SK-N-SH treated with all-trans-retinoic acid at 6 μM for 48 hours (cell line): ENCODE measurements around the gene COPS7A.

ENCODE experiments used
- ATAC-seq: fragments of 200-7000 bp; cut with Tn5 transposase; 3 replicates; pipeline ENCODE4 v1.9.1; 2020; ENCODE audit warnings: mild to moderate bottlenecking, moderate library complexity
- ARNTL ChIP-seq: fragments of 450-650 bp; formaldehyde crosslinking; IDR thresholded peaks from 2 replicates; pipeline ENCODE4 v1.5.0; 2020; ENCODE audit warnings: low read depth, mild to moderate bottlenecking, moderate library complexity, borderline replicate concordance
- BACH2 ChIP-seq: fragments of 250-450 bp; sonication (Bioruptor Pico); IDR thresholded peaks from 2 replicates; pipeline ENCODE4 v1.9.0; 2021; ENCODE audit warnings: mild to moderate bottlenecking, borderline replicate concordance
- CREB5 ChIP-seq: fragments of 250-450 bp; sonication (Bioruptor Pico); IDR thresholded peaks from 2 replicates; pipeline ENCODE4 v1.5.1; 2020; ENCODE audit warnings: low read depth, mild to moderate bottlenecking, moderate library complexity
- CSDC2 ChIP-seq: fragments of 250-450 bp; sonication (Bioruptor Pico); IDR thresholded peaks from 2 replicates; pipeline ENCODE4 v1.5.0; 2020; ENCODE audit warnings: mild to moderate bottlenecking, moderate library complexity
- CSRNP3 ChIP-seq: fragments of 250-450 bp; sonication (Bioruptor Pico); IDR thresholded peaks from 2 replicates; pipeline ENCODE4 v1.5.1; 2021; ENCODE audit warnings: mild to moderate bottlenecking, moderate library complexity
- ESRRG ChIP-seq: fragments of 250-450 bp; sonication (Bioruptor Pico); IDR thresholded peaks from 2 replicates; pipeline ENCODE4 v1.6.1; 2021; ENCODE audit warnings: mild to moderate bottlenecking
- GLIS3 ChIP-seq: fragments of 250-450 bp; sonication (Bioruptor Pico); IDR thresholded peaks from 2 replicates; pipeline ENCODE4 v1.5.0; 2020; ENCODE audit warnings: mild to moderate bottlenecking, moderate library complexity
- ISL1 ChIP-seq: fragments of 250-450 bp; sonication (Bioruptor Pico); IDR thresholded peaks from 2 replicates; pipeline ENCODE4 v2.1.2; 2022; ENCODE audit warnings: mild to moderate bottlenecking, moderate library complexity
- PATZ1 ChIP-seq: fragments of 250-450 bp; sonication (Bioruptor Pico); IDR thresholded peaks from 2 replicates; pipeline ENCODE4 v1.8.0; 2020; ENCODE audit warnings: mild to moderate bottlenecking, moderate library complexity, borderline replicate concordance
- POU6F1 ChIP-seq: fragments of 250-450 bp; sonication (Bioruptor Pico); IDR thresholded peaks from 2 replicates; pipeline ENCODE4 v1.8.0; 2021; ENCODE audit warnings: low read depth, mild to moderate bottlenecking, moderate library complexity, borderline replicate concordance
- PPARA ChIP-seq: fragments of 250-450 bp; sonication (Bioruptor Pico); IDR thresholded peaks from 2 replicates; pipeline ENCODE4 v1.5.0; 2020; ENCODE audit warnings: mild to moderate bottlenecking, borderline replicate concordance
- RARB ChIP-seq: fragments of 250-450 bp; sonication (Bioruptor Pico); IDR thresholded peaks from 2 replicates; pipeline ENCODE4 v1.8.0; 2021; ENCODE audit warnings: mild to moderate bottlenecking, moderate library complexity
- SNAI2 ChIP-seq: fragments of 250-450 bp; sonication (Bioruptor Pico); IDR thresholded peaks from 2 replicates; pipeline ENCODE4 v1.5.0; 2020; ENCODE audit warnings: mild to moderate bottlenecking, moderate library complexity
- TCF4 ChIP-seq: fragments of 250-450 bp; sonication (Bioruptor Pico); IDR thresholded peaks from 2 replicates; pipeline ENCODE4 v1.8.0; 2021; ENCODE audit warnings: mild to moderate bottlenecking, moderate library complexity, borderline replicate concordance
- TOX ChIP-seq: fragments of 250-450 bp; sonication (Bioruptor Pico); IDR thresholded peaks from 2 replicates; pipeline ENCODE4 v1.8.0; 2021; ENCODE audit warnings: mild to moderate bottlenecking, moderate library complexity, borderline replicate concordance
- TSHZ2 ChIP-seq: fragments of 250-450 bp; sonication (Bioruptor Pico); IDR thresholded peaks from 2 replicates; pipeline ENCODE4 v1.5.0; 2020; ENCODE audit warnings: mild to moderate bottlenecking, moderate library complexity
- ZC3H10 ChIP-seq: fragments of 250-450 bp; sonication (Bioruptor Pico); IDR thresholded peaks from 2 replicates; pipeline ENCODE4 v1.5.1; 2021; ENCODE audit warnings: mild to moderate bottlenecking, moderate library complexity
- ZFP30 ChIP-seq: fragments of 450-650 bp; formaldehyde crosslinking; IDR thresholded peaks from 2 replicates; pipeline ENCODE4 v1.5.0; 2022; ENCODE audit warnings: mild to moderate bottlenecking, moderate library complexity
- ZNF565 ChIP-seq: fragments of 450-650 bp; formaldehyde crosslinking; conservative IDR thresholded peaks from 2 replicates; pipeline ENCODE4 v1.5.0; 2020; ENCODE audit warnings: low read depth, mild to moderate bottlenecking, moderate library complexity
- ZNF70 ChIP-seq: fragments of 450-650 bp; formaldehyde crosslinking; IDR thresholded peaks from 2 replicates; pipeline ENCODE4 v1.5.0; 2020; ENCODE audit warnings: mild to moderate bottlenecking, moderate library complexity
- ZNF8 ChIP-seq: fragments of 450-650 bp; formaldehyde crosslinking; IDR thresholded peaks from 2 replicates; pipeline ENCODE4 v1.5.0; 2020; ENCODE audit warnings: mild to moderate bottlenecking, moderate library complexity

Gene COPS7A

GRCh38 chr12:6771509-6772330 is 47.9 kb downstream of the COPS7A start:
- no peak for TF ChIP-seq CSRNP3 (CRISPR knock-in tag)
- no peak for TF ChIP-seq BACH2 (CRISPR knock-in tag)
- no peak for TF ChIP-seq ZNF8
- no peak for TF ChIP-seq TSHZ2
- no peak for TF ChIP-seq ZNF70 (CRISPR knock-in tag)
- TF ChIP-seq CSDC2 (CRISPR knock-in tag): no peak
- no peak for TF ChIP-seq SNAI2 (CRISPR knock-in tag)
- no peak for TF ChIP-seq TCF4 (CRISPR knock-in tag)
- no peak for TF ChIP-seq PATZ1 (CRISPR knock-in tag)
- TF ChIP-seq ZNF565 (CRISPR knock-in tag): no peak
- no peak for TF ChIP-seq RARB (CRISPR knock-in tag)
- TF ChIP-seq CREB5 (CRISPR knock-in tag): no peak
- no peak for TF ChIP-seq ESRRG
- no peak for TF ChIP-seq PPARA (CRISPR knock-in tag)
- no peak for TF ChIP-seq TOX (CRISPR knock-in tag)
- TF ChIP-seq ISL1 (CRISPR knock-in tag): no peak
- no peak for TF ChIP-seq ARNTL (CRISPR knock-in tag)
- no peak for TF ChIP-seq ZFP30 (CRISPR knock-in tag)
- no peak for TF ChIP-seq ZC3H10 (CRISPR knock-in tag)
- no peak for ATAC-seq

GRCh38 chr12:6772331-6772695 is 48.5 kb downstream of the COPS7A start, which contains the start of gene LAG3:
TSS of gene LAG3 (plus strand) at chr12:6772520. CDS start at chr12:6772853, 333 bp downstream.
- ATAC-seq: no peak
- no peak for TF ChIP-seq ZNF565 (CRISPR knock-in tag)
- no peak for TF ChIP-seq POU6F1 (CRISPR knock-in tag)
- no peak for TF ChIP-seq CSRNP3 (CRISPR knock-in tag)
- no peak for TF ChIP-seq ZC3H10 (CRISPR knock-in tag)
- no peak for TF ChIP-seq GLIS3 (CRISPR knock-in tag)
- no peak for TF ChIP-seq CREB5 (CRISPR knock-in tag)
- no peak for TF ChIP-seq PATZ1 (CRISPR knock-in tag)
